ENCODE measurements around the gene PNRC1.

DNA sequence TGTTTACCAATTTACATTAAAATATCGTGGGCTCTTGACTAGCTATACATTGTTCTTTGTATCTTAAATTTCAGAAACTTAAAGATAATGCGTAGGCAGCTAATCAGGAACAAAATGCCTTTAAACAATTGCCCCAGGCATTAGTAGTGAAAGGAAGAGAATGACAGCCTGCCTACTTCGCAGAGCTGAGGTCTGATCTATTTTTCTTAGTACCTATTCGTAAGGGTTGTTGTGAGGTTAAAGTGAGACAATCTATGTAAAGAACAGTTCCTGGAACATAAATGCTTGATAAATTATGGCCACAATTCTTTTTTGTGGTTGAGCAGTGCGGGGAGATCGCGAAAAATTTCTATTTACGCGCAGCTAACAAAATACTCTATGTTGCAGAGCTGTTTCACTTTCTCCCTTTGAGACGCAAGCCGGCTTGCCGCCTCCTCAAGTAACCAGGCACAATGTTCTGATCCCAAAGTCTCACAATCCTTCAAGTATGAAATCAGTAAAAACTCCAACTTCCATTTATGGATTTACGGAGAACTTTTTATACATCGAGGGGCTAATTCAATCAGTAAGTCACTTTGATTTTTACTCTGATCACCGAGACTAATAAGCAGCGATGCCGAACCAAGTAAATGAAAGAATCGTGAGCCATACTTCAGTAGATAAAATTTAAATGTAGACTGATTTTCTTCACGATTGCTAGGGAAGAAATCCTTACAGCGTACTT, 878 bp upstream of the PNRC1 start:
- TF ChIP-seq, protein P1, sequence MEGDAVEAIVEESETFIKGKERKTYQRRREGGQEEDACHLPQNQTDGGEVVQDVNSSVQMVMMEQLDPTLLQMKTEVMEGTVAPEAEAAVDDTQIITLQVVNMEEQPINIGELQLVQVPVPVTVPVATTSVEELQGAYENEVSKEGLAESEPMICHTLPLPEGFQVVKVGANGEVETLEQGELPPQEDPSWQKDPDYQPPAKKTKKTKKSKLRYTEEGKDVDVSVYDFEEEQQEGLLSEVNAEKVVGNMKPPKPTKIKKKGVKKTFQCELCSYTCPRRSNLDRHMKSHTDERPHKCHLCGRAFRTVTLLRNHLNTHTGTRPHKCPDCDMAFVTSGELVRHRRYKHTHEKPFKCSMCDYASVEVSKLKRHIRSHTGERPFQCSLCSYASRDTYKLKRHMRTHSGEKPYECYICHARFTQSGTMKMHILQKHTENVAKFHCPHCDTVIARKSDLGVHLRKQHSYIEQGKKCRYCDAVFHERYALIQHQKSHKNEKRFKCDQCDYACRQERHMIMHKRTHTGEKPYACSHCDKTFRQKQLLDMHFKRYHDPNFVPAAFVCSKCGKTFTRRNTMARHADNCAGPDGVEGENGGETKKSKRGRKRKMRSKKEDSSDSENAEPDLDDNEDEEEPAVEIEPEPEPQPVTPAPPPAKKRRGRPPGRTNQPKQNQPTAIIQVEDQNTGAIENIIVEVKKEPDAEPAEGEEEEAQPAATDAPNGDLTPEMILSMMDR (conservative IDR thresholded peaks at IDR 0.05; ENCODE audit: low read depth, low read length), result no peak
- TF ChIP-seq SMC3 (IDR thresholded peaks at IDR 0.05; ENCODE audit: low read depth, low read length) (no peak), POLR2A (IDR thresholded peaks at IDR 0.05; ENCODE audit: low read depth, low read length) (no peak), NFE2L2 (IDR thresholded peaks at IDR 0.05; ENCODE audit: low read depth, low read length) (no peak), MXI1 (IDR thresholded peaks at IDR 0.05; ENCODE audit: borderline replicate concordance, low read depth, low read length) (no peak), RFX5 (IDR thresholded peaks at IDR 0.05; ENCODE audit: low read depth, low read length) (no peak)

Data from IMR-90 (cell line).